ENCODE data around the gene MKS1.

DNA sequence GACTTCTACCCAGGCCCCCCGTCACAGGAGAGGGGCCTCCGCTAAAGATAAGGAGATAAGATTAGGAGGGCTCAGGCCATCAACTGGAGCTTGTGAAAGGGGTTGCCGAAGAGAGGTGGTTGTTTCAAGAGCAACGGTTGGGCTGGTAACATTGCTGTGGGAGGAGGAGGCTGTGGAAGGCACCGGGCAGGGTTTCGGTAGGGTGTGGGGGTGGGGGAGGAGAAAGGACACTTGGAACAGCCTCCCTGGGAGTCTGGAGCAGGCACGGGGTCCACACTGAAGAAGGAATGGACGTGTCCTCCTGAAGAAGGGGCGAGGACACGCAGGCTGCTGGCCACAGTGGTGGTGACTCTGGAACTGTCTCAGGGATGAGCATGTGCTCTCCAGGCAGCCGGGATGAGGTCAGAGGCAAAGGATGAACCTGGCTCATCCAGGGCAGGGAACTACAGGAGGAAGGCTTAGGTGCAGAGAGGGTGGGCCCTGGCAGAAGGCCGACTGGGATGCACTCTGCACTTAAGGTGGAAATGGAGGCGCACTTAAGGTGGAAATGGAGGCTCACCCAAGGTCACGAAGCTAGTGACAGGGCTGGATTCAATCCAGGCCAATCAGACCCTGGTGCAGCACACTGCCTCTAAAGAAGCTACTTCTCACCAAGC, 27.7 kb downstream of the MKS1 start:
- TF ChIP-seq, protein P1, sequence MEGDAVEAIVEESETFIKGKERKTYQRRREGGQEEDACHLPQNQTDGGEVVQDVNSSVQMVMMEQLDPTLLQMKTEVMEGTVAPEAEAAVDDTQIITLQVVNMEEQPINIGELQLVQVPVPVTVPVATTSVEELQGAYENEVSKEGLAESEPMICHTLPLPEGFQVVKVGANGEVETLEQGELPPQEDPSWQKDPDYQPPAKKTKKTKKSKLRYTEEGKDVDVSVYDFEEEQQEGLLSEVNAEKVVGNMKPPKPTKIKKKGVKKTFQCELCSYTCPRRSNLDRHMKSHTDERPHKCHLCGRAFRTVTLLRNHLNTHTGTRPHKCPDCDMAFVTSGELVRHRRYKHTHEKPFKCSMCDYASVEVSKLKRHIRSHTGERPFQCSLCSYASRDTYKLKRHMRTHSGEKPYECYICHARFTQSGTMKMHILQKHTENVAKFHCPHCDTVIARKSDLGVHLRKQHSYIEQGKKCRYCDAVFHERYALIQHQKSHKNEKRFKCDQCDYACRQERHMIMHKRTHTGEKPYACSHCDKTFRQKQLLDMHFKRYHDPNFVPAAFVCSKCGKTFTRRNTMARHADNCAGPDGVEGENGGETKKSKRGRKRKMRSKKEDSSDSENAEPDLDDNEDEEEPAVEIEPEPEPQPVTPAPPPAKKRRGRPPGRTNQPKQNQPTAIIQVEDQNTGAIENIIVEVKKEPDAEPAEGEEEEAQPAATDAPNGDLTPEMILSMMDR (IDR thresholded peaks at IDR 0.05): no peak
- TF ChIP-seq RAD21 (conservative IDR thresholded peaks at IDR 0.05 in 1 of 2, IDR thresholded peaks at IDR 0.05 in 1 of 2) (no peak), NR3C1 (IDR thresholded peaks at IDR 0.05) (no peak), POLR2A (IDR thresholded peaks at IDR 0.05; ENCODE audit: low read length) (no peak), EP300 (IDR thresholded peaks at IDR 0.05) (no peak), RFX5 (IDR thresholded peaks at IDR 0.05) (no peak), SMC3 (IDR thresholded peaks at IDR 0.05) (no peak), JUNB (IDR thresholded peaks at IDR 0.05) (no peak), REST (IDR thresholded peaks at IDR 0.05) (no peak)
